Osteocyte (in vitro differentiated cells): ENCODE data around the gene SPI1. TPM values are rescaled to one million over a fixed set of nuclear protein-coding genes. Genes with fewer than 3 reads are reported as not detected.
A peak's percentile ranks its signal among the peaks of the same experiment; 100 is the strongest.

Experiments used
- DNase-seq: peaks from one replicate; pipeline ENCODE4 v3.0.0; 2021; ENCODE audit warnings: mixed read lengths; ENCODE audit not compliant: unreplicated experiment; ENCODE audit errors: extremely low spot score
- H3K27ac Mint-ChIP-seq: one replicate; pipeline ENCODE4 v1.8.0; 2021; ENCODE audit warnings: mild to moderate bottlenecking, mixed read lengths; ENCODE audit not compliant: unreplicated experiment
- H3K27me3 Mint-ChIP-seq: one replicate; pipeline ENCODE4 v1.8.0; 2021; ENCODE audit warnings: mixed read lengths; ENCODE audit not compliant: unreplicated experiment
- H3K36me3 Mint-ChIP-seq: one replicate; pipeline ENCODE4 v1.8.0; 2021; ENCODE audit warnings: mixed read lengths; ENCODE audit not compliant: unreplicated experiment
- H3K4me1 Mint-ChIP-seq: one replicate; pipeline ENCODE4 v1.8.0; 2021; ENCODE audit warnings: mixed read lengths; ENCODE audit not compliant: unreplicated experiment
- H3K4me3 Mint-ChIP-seq: one replicate; pipeline ENCODE4 v1.8.0; 2021; ENCODE audit warnings: mild to moderate bottlenecking, moderate library complexity, mixed read lengths; ENCODE audit not compliant: unreplicated experiment
- H3K9me3 Mint-ChIP-seq: one replicate; pipeline ENCODE4 v1.8.0; 2021; ENCODE audit warnings: mixed read lengths; ENCODE audit not compliant: unreplicated experiment
- total RNA-seq: library from RNA; stranded (reverse); gene quantifications from 2 replicates; pipeline ENCODE4 v1.2.1, GENCODE V29; 2021
- TF ChIP-seq, protein P1 (sequence below): fragments of 200-600 bp; sonication (generic); IDR thresholded peaks from 2 replicates; pipeline ENCODE4 v1.5.0; 2021; ENCODE audit warnings: antibody characterized with exemption, mild to moderate bottlenecking, moderate library complexity

SPI1 gene
- total RNA-seq, 1 donor from 2014 or later: not detected

- no peaks in the 10 kb centered on the region for H3K36me3 Mint-ChIP-seq
- no peak overlapping the region for H3K4me3 Mint-ChIP-seq
- peaks cover 19% of the 10 kb centered on the region for H3K4me1 Mint-ChIP-seq
These were observed 24.8 kb upstream of the SPI1 start for GRCh38 chr11:47403135-47403534.

DNA sequence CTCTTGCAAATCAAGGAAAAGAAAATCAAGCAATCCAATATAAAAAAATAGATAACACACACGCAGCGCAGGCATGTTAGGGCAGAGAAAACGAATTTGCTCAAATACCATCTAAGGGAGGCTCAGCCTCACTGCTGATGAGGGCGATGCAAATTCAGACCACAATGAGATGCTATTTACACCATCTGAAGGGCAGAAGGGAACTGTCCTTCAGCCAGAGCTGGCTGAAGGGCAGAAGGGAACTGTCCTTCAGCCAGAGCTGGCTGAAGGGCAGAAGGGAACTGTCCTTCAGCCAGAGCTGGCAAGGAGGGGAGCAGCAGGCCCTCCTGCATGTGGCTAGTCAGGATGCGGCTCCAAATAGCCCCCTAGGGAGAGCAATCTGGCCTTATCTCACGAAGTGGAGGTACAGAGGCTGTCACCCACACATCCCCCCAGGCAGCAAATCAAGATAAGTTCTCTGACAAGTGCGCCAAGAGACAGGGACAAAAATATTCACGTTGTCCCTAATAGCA is 22.5 kb upstream of the SPI1 start:
- peak overlapping the region; percentile 43 for H3K4me3 Mint-ChIP-seq

More at GRCh38 chr11:47403135-47403534, 24.8 kb upstream of the SPI1 start:
- H3K27me3 Mint-ChIP-seq: no peaks in the 10 kb centered on the region
- H3K9me3 Mint-ChIP-seq: no peaks in the 10 kb centered on the region
- no peak overlapping the region for H3K27ac Mint-ChIP-seq
- no peak for DNase-seq
- TF ChIP-seq, protein P1, sequence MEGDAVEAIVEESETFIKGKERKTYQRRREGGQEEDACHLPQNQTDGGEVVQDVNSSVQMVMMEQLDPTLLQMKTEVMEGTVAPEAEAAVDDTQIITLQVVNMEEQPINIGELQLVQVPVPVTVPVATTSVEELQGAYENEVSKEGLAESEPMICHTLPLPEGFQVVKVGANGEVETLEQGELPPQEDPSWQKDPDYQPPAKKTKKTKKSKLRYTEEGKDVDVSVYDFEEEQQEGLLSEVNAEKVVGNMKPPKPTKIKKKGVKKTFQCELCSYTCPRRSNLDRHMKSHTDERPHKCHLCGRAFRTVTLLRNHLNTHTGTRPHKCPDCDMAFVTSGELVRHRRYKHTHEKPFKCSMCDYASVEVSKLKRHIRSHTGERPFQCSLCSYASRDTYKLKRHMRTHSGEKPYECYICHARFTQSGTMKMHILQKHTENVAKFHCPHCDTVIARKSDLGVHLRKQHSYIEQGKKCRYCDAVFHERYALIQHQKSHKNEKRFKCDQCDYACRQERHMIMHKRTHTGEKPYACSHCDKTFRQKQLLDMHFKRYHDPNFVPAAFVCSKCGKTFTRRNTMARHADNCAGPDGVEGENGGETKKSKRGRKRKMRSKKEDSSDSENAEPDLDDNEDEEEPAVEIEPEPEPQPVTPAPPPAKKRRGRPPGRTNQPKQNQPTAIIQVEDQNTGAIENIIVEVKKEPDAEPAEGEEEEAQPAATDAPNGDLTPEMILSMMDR: no peak

DNA sequence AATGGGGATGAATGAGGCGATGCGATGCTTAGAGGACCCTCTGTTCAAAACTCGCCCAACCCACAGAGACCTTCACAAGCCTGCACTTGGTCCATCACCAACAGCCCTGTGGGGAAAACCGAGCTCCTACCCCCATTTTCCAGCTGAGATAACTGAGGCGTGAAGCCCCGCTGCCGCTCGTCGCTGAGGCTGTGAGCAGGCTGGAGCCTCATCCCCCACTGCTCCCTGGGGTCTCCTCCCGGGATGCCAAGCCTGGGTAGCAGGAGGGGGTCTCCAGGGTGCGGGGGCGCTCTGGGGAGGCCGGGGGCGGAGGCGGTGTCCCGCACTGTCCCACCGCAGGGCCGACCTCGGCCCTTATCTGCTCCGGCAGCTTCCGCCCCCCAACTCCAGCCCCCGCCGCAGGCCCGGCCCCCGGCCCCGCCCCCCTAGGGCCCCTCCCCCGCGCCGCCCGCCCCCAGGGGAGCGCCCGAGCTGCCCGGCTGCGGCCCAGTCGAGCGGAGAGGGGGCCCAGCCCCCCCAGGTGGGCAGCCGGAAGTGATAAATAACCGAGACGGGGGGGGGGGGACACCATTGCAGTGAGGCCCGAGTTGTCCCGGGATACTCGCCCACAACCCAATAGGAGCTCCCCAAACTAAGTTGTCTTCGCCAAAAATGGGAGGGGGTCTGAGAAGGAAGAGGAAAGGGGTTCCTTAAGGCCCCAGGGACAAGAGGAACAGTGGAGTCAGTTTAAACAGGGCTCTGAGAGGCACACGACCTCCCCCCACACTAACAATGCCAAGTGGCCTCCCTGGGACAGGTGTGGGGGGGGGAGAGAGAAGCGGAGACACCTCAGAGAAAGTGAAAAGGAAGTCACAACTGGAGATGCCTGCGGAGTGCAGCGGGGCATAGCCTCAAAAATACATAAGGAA is 21.8 kb upstream of the SPI1 start:
- Mint-ChIP-seq H3K4me1 (peaks cover 9% of the 10 kb centered on the region), H3K4me3 (peak overlapping the region; percentile 65), H3K27ac (peak overlapping the region; percentile 74), H3K9me3 (no peaks in the 10 kb centered on the region), H3K27me3 (no peaks in the 10 kb centered on the region), H3K36me3 (no peaks in the 10 kb centered on the region)
- no peak for DNase-seq
- TF ChIP-seq, protein P1: no peak

More for the DNA sequence above, 22.5 kb upstream of the SPI1 start:
- no peak for DNase-seq
- no peaks in the 10 kb centered on the region for H3K36me3 Mint-ChIP-seq
- H3K27ac Mint-ChIP-seq: peak overlapping the region; percentile 74
- H3K27me3 Mint-ChIP-seq: no peaks in the 10 kb centered on the region
- no peaks in the 10 kb centered on the region for H3K9me3 Mint-ChIP-seq
- H3K4me1 Mint-ChIP-seq: peaks cover 9% of the 10 kb centered on the region
- TF ChIP-seq, protein P1: no peak

DNA sequence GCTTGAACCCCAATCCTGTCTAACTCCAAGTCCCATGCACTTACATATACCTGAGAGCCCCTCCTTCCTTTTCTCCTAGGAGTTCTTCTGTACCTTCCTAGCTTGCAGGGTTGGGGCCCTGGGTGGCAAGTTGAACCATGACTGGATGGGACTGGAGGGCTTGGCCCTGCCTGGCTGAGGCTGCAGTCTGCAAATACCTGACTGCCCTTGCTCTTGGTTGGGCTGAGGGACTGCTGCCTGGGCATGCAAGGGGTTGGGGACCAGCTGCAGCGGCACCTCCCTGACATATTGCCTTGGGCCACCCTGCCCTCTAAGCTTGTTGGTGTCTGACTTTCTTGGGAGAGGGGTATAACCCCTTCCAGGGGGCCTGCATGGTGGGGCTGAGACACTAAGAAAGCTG is 20.2 kb upstream of the SPI1 start:
- Mint-ChIP-seq H3K36me3 (no peaks in the 10 kb centered on the region), H3K27ac (no peak overlapping the region), H3K4me3 (no peak overlapping the region), H3K4me1 (peaks cover 9% of the 10 kb centered on the region), H3K9me3 (no peaks in the 10 kb centered on the region), H3K27me3 (no peaks in the 10 kb centered on the region)
- TF ChIP-seq, protein P1: no peak
- no peak for DNase-seq

DNA sequence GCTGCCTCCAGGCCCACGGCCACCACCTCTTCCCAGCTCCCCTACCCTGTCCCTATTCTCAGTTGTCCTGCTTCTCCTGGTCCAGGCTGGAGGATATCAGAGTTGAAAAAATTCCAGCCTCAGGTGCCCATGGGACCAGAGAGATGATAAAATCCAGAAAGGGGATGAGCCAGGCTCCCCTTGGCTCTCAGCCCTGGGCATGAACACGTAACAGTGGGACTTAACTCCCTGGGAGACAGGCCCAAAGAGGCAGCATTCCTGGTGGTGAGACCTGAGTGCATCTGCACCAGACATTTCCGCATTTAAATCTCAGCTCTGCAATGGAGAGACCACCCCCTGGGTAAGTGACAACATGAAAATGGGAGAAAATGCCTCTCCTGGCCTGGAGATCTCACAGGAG is 19.7 kb upstream of the SPI1 start:
- H3K4me3 Mint-ChIP-seq: no peak overlapping the region
- TF ChIP-seq, protein P1: no peak
- DNase-seq: no peak
- H3K27ac Mint-ChIP-seq: no peak overlapping the region
- H3K9me3 Mint-ChIP-seq: no peaks in the 10 kb centered on the region
- H3K27me3 Mint-ChIP-seq: no peaks in the 10 kb centered on the region
- H3K4me1 Mint-ChIP-seq: peaks cover 11% of the 10 kb centered on the region
- H3K36me3 Mint-ChIP-seq: no peaks in the 10 kb centered on the region
